HepG2 (cell line): ENCODE data around the gene MAN1A1. TPM values are rescaled to one million over a fixed set of nuclear protein-coding genes. Genes with fewer than 3 reads are reported as not detected.
A peak's percentile ranks its signal among the peaks of the same experiment; 100 is the strongest.

Source experiments
- CREB1 ChIP-seq, 2 experiments: fragments of 450-650 bp in 1 of 2; IDR thresholded peaks; 2 replicates each; pipeline ENCODE4 v1.6.1; 2016 to 2017; ENCODE audit warnings: control low read depth in 1 of 2, mild to moderate bottlenecking in 1 of 2, missing compliant biosample characterization in 1 of 2, missing genetic modification characterization in 1 of 2
- DPF2 ChIP-seq: sonication (generic); formaldehyde crosslinking; IDR thresholded peaks from 2 replicates; pipeline ENCODE4 v1.4.0; 2020; ENCODE audit warnings: mild to moderate bottlenecking, low read depth, missing genetic modification reagents, borderline replicate concordance
- KMT2B ChIP-seq: IDR thresholded peaks from 2 replicates; pipeline ENCODE4 v1.6.1; 2016; ENCODE audit warnings: missing genetic modification reagents, missing compliant biosample characterization
- ONECUT2 ChIP-seq: sonication (generic); formaldehyde crosslinking; IDR thresholded peaks from 2 replicates; pipeline ENCODE4 v1.4.0; 2020; ENCODE audit warnings: missing genetic modification reagents
- POGZ ChIP-seq: sonication (generic); formaldehyde crosslinking; IDR thresholded peaks from 2 replicates; pipeline ENCODE4 v1.4.0; 2020; ENCODE audit warnings: mild to moderate bottlenecking, missing genetic modification reagents
- PRMT3 ChIP-seq: sonication (generic); formaldehyde crosslinking; IDR thresholded peaks from 2 replicates; pipeline ENCODE4 v1.8.1; 2022; ENCODE audit warnings: low read depth, mild to moderate bottlenecking, moderate library complexity, missing genetic modification reagents, borderline replicate concordance
- RFXAP ChIP-seq: sonication (generic); formaldehyde crosslinking; IDR thresholded peaks from 2 replicates; pipeline ENCODE4 v1.4.0; 2020; ENCODE audit warnings: missing genetic modification reagents, borderline replicate concordance
- SMAD3 ChIP-seq: sonication (generic); formaldehyde crosslinking; IDR thresholded peaks from 2 replicates; pipeline ENCODE4 v1.4.0; 2020; ENCODE audit warnings: missing genetic modification reagents
- TEAD2 ChIP-seq: sonication (generic); formaldehyde crosslinking; IDR thresholded peaks from 2 replicates; pipeline ENCODE4 v1.9.0; 2021; ENCODE audit warnings: missing genetic modification reagents
- ZBTB21 ChIP-seq: sonication (generic); formaldehyde crosslinking; IDR thresholded peaks from 2 replicates; pipeline ENCODE4 v1.4.0; 2020; ENCODE audit warnings: missing genetic modification reagents
- ZFP36 ChIP-seq: fragments of 150-350 bp; IDR thresholded peaks from 2 replicates; pipeline ENCODE4 v1.6.1; 2018; ENCODE audit warnings: borderline replicate concordance, low read length, low read depth; ENCODE audit not compliant: partially characterized antibody
- ZNF17 ChIP-seq: sonication (generic); formaldehyde crosslinking; IDR thresholded peaks from 2 replicates; pipeline ENCODE4 v1.5.0; 2020; ENCODE audit warnings: mild to moderate bottlenecking, missing genetic modification reagents
- ZNF274 ChIP-seq: sonication (generic); formaldehyde crosslinking; IDR thresholded peaks from 2 replicates; pipeline ENCODE4 v1.5.1; 2020; ENCODE audit warnings: mild to moderate bottlenecking, missing genetic modification reagents
- ZNF446 ChIP-seq: sonication (generic); formaldehyde crosslinking; IDR thresholded peaks from 2 replicates; pipeline ENCODE4 v1.5.0; 2020; ENCODE audit warnings: mild to moderate bottlenecking, missing genetic modification reagents
- ZNF597 ChIP-seq: sonication (generic); formaldehyde crosslinking; IDR thresholded peaks from 2 replicates; pipeline ENCODE4 v1.5.0; 2020; ENCODE audit warnings: missing genetic modification reagents
- ZNF652 ChIP-seq: IDR thresholded peaks from 2 replicates; pipeline ENCODE4 v1.6.1; 2016; ENCODE audit warnings: low read depth, borderline replicate concordance
- polyA plus RNA-seq, 8 experiments: library from polyadenylated mRNA; depleted of rRNA in 3 of 8; stranded (reverse) in 7 of 8; unstranded in 1 of 8; fragments of >200 nt; fragmentation: Illumina TruSeq in 4 of 8; extraction: Trizol in 4 of 8; gene quantifications; 2 replicates each; pipeline versions ENCODE4 v1.2.1 to v1.2.3, GENCODE V29; 2011 to 2016; ENCODE audit warnings: low read depth in 4 of 8, missing spikeins in 1 of 8, mixed read lengths in 1 of 8; ENCODE audit not compliant: insufficient read depth in 1 of 8
- total RNA-seq, 5 experiments: library from RNA; depleted of rRNA; stranded (reverse); fragments of >200 nt; fragmentation: Illumina TruSeq; extraction: Trizol; gene quantifications; 2 replicates each; pipeline ENCODE4 v1.2.3, GENCODE V29; 2016; ENCODE audit warnings: low read depth in 1 of 5
- TF ChIP-seq, protein P1 (sequence below): sonication (generic); formaldehyde crosslinking; IDR thresholded peaks from 2 replicates; pipeline ENCODE4 v1.4.0; 2020; ENCODE audit warnings: missing genetic modification reagents
- TF ChIP-seq, protein P2 (sequence below): IDR thresholded peaks from 2 replicates; pipeline ENCODE4 v1.6.1; 2012; ENCODE audit warnings: low read depth, low read length, improper control_type of control experiment
- TF ChIP-seq, protein P3 (sequence below): sonication (generic); formaldehyde crosslinking; conservative IDR thresholded peaks from 2 replicates; pipeline ENCODE4 v1.8.0; 2022; ENCODE audit warnings: mild to moderate bottlenecking, moderate library complexity, missing genetic modification reagents

Gene MAN1A1
- total and polyA plus RNA-seq, 2 of the 13 experiments (the other 11 are each of a cell fraction or from before 2014, with no cell fraction given), result 156 to 236 TPM

GRCh38 chr6:119209452-119210205 is 139.9 kb downstream of the MAN1A1 start (continued):
- TF ChIP-seq, protein P1, sequence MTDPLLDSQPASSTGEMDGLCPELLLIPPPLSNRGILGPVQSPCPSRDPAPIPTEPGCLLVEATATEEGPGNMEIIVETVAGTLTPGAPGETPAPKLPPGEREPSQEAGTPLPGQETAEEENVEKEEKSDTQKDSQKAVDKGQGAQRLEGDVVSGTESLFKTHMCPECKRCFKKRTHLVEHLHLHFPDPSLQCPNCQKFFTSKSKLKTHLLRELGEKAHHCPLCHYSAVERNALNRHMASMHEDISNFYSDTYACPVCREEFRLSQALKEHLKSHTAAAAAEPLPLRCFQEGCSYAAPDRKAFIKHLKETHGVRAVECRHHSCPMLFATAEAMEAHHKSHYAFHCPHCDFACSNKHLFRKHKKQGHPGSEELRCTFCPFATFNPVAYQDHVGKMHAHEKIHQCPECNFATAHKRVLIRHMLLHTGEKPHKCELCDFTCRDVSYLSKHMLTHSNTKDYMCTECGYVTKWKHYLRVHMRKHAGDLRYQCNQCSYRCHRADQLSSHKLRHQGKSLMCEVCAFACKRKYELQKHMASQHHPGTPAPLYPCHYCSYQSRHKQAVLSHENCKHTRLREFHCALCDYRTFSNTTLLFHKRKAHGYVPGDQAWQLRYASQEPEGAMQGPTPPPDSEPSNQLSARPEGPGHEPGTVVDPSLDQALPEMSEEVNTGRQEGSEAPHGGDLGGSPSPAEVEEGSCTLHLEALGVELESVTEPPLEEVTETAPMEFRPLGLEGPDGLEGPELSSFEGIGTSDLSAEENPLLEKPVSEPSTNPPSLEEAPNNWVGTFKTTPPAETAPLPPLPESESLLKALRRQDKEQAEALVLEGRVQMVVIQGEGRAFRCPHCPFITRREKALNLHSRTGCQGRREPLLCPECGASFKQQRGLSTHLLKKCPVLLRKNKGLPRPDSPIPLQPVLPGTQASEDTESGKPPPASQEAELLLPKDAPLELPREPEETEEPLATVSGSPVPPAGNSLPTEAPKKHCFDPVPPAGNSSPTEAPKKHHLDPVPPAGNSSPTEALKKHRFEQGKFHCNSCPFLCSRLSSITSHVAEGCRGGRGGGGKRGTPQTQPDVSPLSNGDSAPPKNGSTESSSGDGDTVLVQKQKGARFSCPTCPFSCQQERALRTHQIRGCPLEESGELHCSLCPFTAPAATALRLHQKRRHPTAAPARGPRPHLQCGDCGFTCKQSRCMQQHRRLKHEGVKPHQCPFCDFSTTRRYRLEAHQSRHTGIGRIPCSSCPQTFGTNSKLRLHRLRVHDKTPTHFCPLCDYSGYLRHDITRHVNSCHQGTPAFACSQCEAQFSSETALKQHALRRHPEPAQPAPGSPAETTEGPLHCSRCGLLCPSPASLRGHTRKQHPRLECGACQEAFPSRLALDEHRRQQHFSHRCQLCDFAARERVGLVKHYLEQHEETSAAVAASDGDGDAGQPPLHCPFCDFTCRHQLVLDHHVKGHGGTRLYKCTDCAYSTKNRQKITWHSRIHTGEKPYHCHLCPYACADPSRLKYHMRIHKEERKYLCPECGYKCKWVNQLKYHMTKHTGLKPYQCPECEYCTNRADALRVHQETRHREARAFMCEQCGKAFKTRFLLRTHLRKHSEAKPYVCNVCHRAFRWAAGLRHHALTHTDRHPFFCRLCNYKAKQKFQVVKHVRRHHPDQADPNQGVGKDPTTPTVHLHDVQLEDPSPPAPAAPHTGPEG, result no peak
- peak; percentile 80 for TF ChIP-seq POGZ (CRISPR knock-in tag)
- TF ChIP-seq PRMT3 (CRISPR knock-in tag), result no peak
- TF ChIP-seq ZNF597 (CRISPR knock-in tag), result no peak
- TF ChIP-seq ZFP36, result no peak
- TF ChIP-seq, protein P2, sequence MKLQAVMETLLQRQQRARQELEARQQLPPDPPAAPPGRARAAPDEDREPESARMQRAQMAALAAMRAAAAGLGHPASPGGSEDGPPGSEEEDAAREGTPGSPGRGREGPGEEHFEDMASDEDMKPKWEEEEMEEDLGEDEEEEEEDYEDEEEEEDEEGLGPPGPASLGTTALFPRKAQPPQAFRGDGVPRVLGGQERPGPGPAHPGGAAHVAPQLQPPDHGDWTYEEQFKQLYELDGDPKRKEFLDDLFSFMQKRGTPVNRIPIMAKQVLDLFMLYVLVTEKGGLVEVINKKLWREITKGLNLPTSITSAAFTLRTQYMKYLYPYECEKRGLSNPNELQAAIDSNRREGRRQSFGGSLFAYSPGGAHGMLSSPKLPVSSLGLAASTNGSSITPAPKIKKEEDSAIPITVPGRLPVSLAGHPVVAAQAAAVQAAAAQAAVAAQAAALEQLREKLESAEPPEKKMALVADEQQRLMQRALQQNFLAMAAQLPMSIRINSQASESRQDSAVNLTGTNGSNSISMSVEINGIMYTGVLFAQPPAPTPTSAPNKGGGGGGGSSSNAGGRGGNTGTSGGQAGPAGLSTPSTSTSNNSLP, result peak; percentile 51; the same call in 1 of the 2 replicates
- TF ChIP-seq, protein P3, sequence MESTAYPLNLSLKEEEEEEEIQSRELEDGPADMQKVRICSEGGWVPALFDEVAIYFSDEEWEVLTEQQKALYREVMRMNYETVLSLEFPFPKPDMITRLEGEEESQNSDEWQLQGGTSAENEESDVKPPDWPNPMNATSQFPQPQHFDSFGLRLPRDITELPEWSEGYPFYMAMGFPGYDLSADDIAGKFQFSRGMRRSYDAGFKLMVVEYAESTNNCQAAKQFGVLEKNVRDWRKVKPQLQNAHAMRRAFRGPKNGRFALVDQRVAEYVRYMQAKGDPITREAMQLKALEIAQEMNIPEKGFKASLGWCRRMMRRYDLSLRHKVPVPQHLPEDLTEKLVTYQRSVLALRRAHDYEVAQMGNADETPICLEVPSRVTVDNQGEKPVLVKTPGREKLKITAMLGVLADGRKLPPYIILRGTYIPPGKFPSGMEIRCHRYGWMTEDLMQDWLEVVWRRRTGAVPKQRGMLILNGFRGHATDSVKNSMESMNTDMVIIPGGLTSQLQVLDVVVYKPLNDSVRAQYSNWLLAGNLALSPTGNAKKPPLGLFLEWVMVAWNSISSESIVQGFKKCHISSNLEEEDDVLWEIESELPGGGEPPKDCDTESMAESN, result 0 out of 2 replicates have a peak, but pooled peaks have one; percentile 46
- TF ChIP-seq KMT2B (CRISPR knock-in tag), result no peak
- TF ChIP-seq SMAD3 (CRISPR knock-in tag), result peak; percentile 52; the same call in 1 of the 2 replicates
- TF ChIP-seq TEAD2 (CRISPR knock-in tag), result no peak
- TF ChIP-seq CREB1 (IDR thresholded peaks at IDR 0.05), result no peak
- TF ChIP-seq CREB1 (CRISPR knock-in tag; IDR thresholded peaks at IDR 0.05), result peak; percentile 48; the same call in 1 of the 2 replicates
- no peak for TF ChIP-seq ZNF446 (CRISPR knock-in tag)
- TF ChIP-seq ZNF274, result no peak
- no peak for TF ChIP-seq ZBTB21 (CRISPR knock-in tag)
- no peak for TF ChIP-seq RFXAP (CRISPR knock-in tag)
- no peak for TF ChIP-seq DPF2 (CRISPR knock-in tag)
- TF ChIP-seq ZNF652 (CRISPR knock-in tag), result peak; percentile 72
- no peak for TF ChIP-seq ZNF17 (CRISPR knock-in tag)
- TF ChIP-seq ONECUT2 (CRISPR knock-in tag), result peak; percentile 86
